B cell (primary cell): ENCODE measurements around the gene CMTR1. TPM values are rescaled to one million over a fixed set of nuclear protein-coding genes. Genes with fewer than 3 reads are reported as not detected.
A peak's percentile ranks its signal among the peaks of the same experiment; 100 is the strongest.

Experiments used
- ATAC-seq: fragments of 200-7000 bp; cut with Tn5 transposase; one replicate; pipeline ENCODE4 v1.10.0; 2021; ENCODE audit warnings: low read depth, mild to moderate bottlenecking, moderate number of reproducible peaks, moderate library complexity
- CTCF ChIA-PET: fragments of 350-600 bp; sonication (Branson Sonifier 250); formaldehyde crosslinking; loops from one replicate; lab custom pipeline; 2021; ENCODE audit warnings: antibody characterized with exemption, inconsistent platforms; lab: Charles Lee
- POLR2A ChIA-PET: fragments of 350-600 bp; sonication (Branson Sonifier 250); formaldehyde crosslinking; loops from one replicate; lab custom pipeline; 2021; ENCODE audit warnings: antibody characterized with exemption; lab: Charles Lee
- DNase-seq: peaks from one replicate; pipeline ENCODE4 v3.0.0; 2013
- H2AFZ ChIP-seq: 2 replicates; pipeline ENCODE4 v1.6.1; 2012; ENCODE audit warnings: mild to moderate bottlenecking, low read depth, low read length; ENCODE audit not compliant: insufficient read depth, poor library complexity, severe bottlenecking
- H3K27ac ChIP-seq, 2 donors: 1 replicate in 1 of 2; 2 replicates in 1 of 2; pipeline ENCODE4 v1.5.1; 2012 to 2013; ENCODE audit warnings: low read length in 2 of 2, mild to moderate bottlenecking in 2 of 2, moderate library complexity in 1 of 2
- H3K27me3 ChIP-seq, 4 experiments: fragments of 200-600 bp in 1 of 4; sonication (generic) in 1 of 4; replicated peaks in 1 of 4; 1 replicate in 2 of 4; 2 replicates in 2 of 4; pipeline versions ENCODE4 v1.6.1 to v1.7.0; 2013 to 2016; ENCODE audit warnings: low read length in 3 of 4, mild to moderate bottlenecking in 2 of 4, mixed read lengths in 1 of 4, moderate library complexity in 1 of 4; ENCODE audit not compliant: insufficient read depth in 4 of 4, control insufficient read depth in 3 of 4; ENCODE audit errors: control extremely low read depth in 1 of 4
- H3K36me3 ChIP-seq, 2 experiments: replicated peaks in 1 of 2; 1 replicate in 1 of 2; 2 replicates in 1 of 2; pipeline versions ENCODE4 v1.6.1 to v1.7.1; 2013; ENCODE audit warnings: low read length in 1 of 2; ENCODE audit not compliant: insufficient read depth in 2 of 2, control insufficient read depth in 1 of 2; ENCODE audit errors: control extremely low read depth in 1 of 2, extremely low read depth in 1 of 2
- H3K4me1 ChIP-seq, 2 donors: fragments of 200-600 bp in 1 of 2; sonication (generic) in 1 of 2; 1 replicate in 1 of 2; 2 replicates in 1 of 2; pipeline versions ENCODE4 v1.5.1 to v1.6.1; 2013 to 2017; ENCODE audit warnings: low read length in 2 of 2; ENCODE audit not compliant: control insufficient read depth in 2 of 2, insufficient read depth in 2 of 2
- H3K4me2 ChIP-seq: replicated peaks from 2 replicates; pipeline ENCODE3; 2012; ENCODE audit warnings: mild to moderate bottlenecking, low read depth, low read length; ENCODE audit not compliant: poor library complexity, severe bottlenecking
- H3K4me3 ChIP-seq, 5 experiments: fragments of 200-600 bp in 1 of 5; sonication (generic) in 1 of 5; 1 replicate in 3 of 5; 2 replicates in 2 of 5; pipeline versions ENCODE4 v1.5.1 to v1.7.0; 2011 to 2016; ENCODE audit warnings: low read length in 4 of 5, mild to moderate bottlenecking in 4 of 5, low read depth in 2 of 5, control low read depth in 1 of 5, moderate library complexity in 1 of 5; ENCODE audit not compliant: insufficient read depth in 1 of 5; ENCODE audit errors: control extremely low read depth in 1 of 5, extremely low read depth in 1 of 5
- H3K79me2 ChIP-seq: fragments of 200-600 bp; sonication (generic); one replicate; pipeline ENCODE4 v1.6.0; 2016; ENCODE audit warnings: low read length; ENCODE audit not compliant: control insufficient read depth, insufficient read depth
- H3K9ac ChIP-seq: fragments of 200-600 bp; sonication (generic); 2 replicates; pipeline ENCODE4 v1.6.1; 2017; ENCODE audit warnings: mild to moderate bottlenecking, low read length, moderate library complexity
- H3K9me3 ChIP-seq, 3 donors: one replicate each; pipeline versions ENCODE4 v1.6.1 to v1.7.1; 2013; ENCODE audit warnings: low read length in 2 of 3; ENCODE audit not compliant: control insufficient read depth in 2 of 3, insufficient read depth in 1 of 3; ENCODE audit errors: control extremely low read depth in 1 of 3
- H4K20me1 ChIP-seq: 2 replicates; pipeline ENCODE4 v1.6.0; 2012; ENCODE audit warnings: mild to moderate bottlenecking, low read length; ENCODE audit not compliant: insufficient read depth, control insufficient read depth, poor library complexity, severe bottlenecking
- H3K27ac Mint-ChIP-seq: one replicate; pipeline ENCODE4 v1.8.0; 2021; ENCODE audit warnings: mixed read lengths
- H3K27me3 Mint-ChIP-seq: one replicate; pipeline ENCODE4 v1.8.0; 2021; ENCODE audit warnings: mixed read lengths
- H3K4me1 Mint-ChIP-seq: one replicate; pipeline ENCODE4 v1.8.0; 2021; ENCODE audit warnings: mixed read lengths
- H3K4me3 Mint-ChIP-seq: one replicate; pipeline ENCODE4 v1.8.0; 2021; ENCODE audit warnings: mixed read lengths
- H3K9me3 Mint-ChIP-seq: one replicate; pipeline ENCODE4 v1.8.0; 2022; ENCODE audit warnings: mixed read lengths; ENCODE audit not compliant: insufficient read depth
- CTCF ChIP-seq: fragments of 200-600 bp; IDR thresholded peaks from one replicate; pipeline ENCODE4 v1.8.0; 2022; ENCODE audit warnings: antibody characterized with exemption, mild to moderate bottlenecking
- EZH2 ChIP-seq: IDR thresholded peaks from 2 replicates; pipeline ENCODE4 v1.6.1; 2012; ENCODE audit warnings: borderline replicate concordance, low read depth, mild to moderate bottlenecking, moderate library complexity, low read length; ENCODE audit not compliant: insufficient read depth, poor library complexity, severe bottlenecking
- WGBS: methylation state at CpG from one replicate; pipeline ENCODE4 v1.1.5; 2013; ENCODE audit warnings: missing lambda C conversion rate; ENCODE audit not compliant: insufficient coverage; 5-methylcytosine and 5-hydroxymethylcytosine counted together
- intact Hi-C: fragments of 100-400 bp; cut with micrococcal nuclease; formaldehyde crosslinking; loops from one replicate; pipeline ENCODE4 v1.10.0; 2022
- polyA plus RNA-seq: library from polyadenylated mRNA; depleted of rRNA; stranded (reverse); fragments of >200 nt; gene quantifications from 2 replicates; pipeline ENCODE4 v1.2.3, GENCODE V29; 2012
- total RNA-seq, 2 donors: library from RNA; stranded (reverse); fragments of 120-200 nt in 1 of 2; gene quantifications; 1 replicate in 1 of 2; 2 replicates in 1 of 2; pipeline versions ENCODE4 v1.2.3 to v1.2.4, GENCODE V29; 2013 to 2022

Gene CMTR1
- total and polyA plus RNA-seq, 2 donors (not counting 1 experiment from before 2014, with no cell fraction given): 46.0 to 82.9 TPM

GRCh38 chr6:37490536-37491170, 57.6 kb downstream of the CMTR1 start:
- H3K36me3 ChIP-seq: no peaks in the 10 kb centered on the region
- no peak for ATAC-seq
- H3K4me2 ChIP-seq: no peak overlapping the region
- H3K4me1 ChIP-seq: peaks cover 3 to 27% of the 10 kb centered on the region in 2 donors
- Mint-ChIP-seq H3K9me3 (no peaks in the 10 kb centered on the region), H3K4me3 (no peak overlapping the region), H3K4me1 (peaks cover 23% of the 10 kb centered on the region), H3K27me3 (no peaks in the 10 kb centered on the region), H3K27ac (peak overlapping the region; percentile 75)
- CTCF ChIA-PET: interaction anchor here (0.8 to 2.0 kb wide), 4 partner anchors 9 to 1080 kb away, joined by 3 to 9 read pairs (median 4); partner anchors contain the start of gene CCDC167
- peaks cover 42% of the 10 kb centered on the region for H3K79me2 ChIP-seq
- no peak overlapping the region for H2AFZ ChIP-seq
- no peak for TF ChIP-seq CTCF
- no peak for TF ChIP-seq EZH2
- no peak overlapping the region for H3K9ac ChIP-seq
- no peak overlapping the region for H3K4me3 ChIP-seq
- intact Hi-C loops: no loop called here
- no peaks in the 10 kb centered on the region for H3K27me3 ChIP-seq
- peak overlapping the region in 1 of 2 donors; percentile 60 for H3K27ac ChIP-seq
- no peaks in the 10 kb centered on the region for H4K20me1 ChIP-seq
- WGBS: 82% methylated on average over 8 of the region's 9 CpGs
- no peaks in the 10 kb centered on the region for H3K9me3 ChIP-seq
- DNase-seq: no peak
- POLR2A ChIA-PET: no interaction called here

GRCh38 chr6:37491171-37491829, 58.3 kb downstream of the CMTR1 start:
- 93% methylated on average over 11 of the region's 12 CpGs for WGBS
- no peak overlapping the region for H2AFZ ChIP-seq
- no peak overlapping the region for H3K4me2 ChIP-seq
- H3K36me3 ChIP-seq: no peaks in the 10 kb centered on the region
- no peak overlapping the region for H3K9ac ChIP-seq
- ChIA-PET CTCF (interaction anchor here (0.8 to 2.0 kb wide), 5 partner anchors 9 to 1080 kb away, joined by 3 to 9 read pairs (median 3); partner anchors contain the start of gene CCDC167), POLR2A (no interaction called here)
- peaks cover 45% of the 10 kb centered on the region for H3K79me2 ChIP-seq
- Mint-ChIP-seq H3K4me1 (peaks cover 24% of the 10 kb centered on the region), H3K27me3 (no peaks in the 10 kb centered on the region), H3K27ac (peak overlapping the region; percentile 26), H3K4me3 (no peak overlapping the region), H3K9me3 (no peaks in the 10 kb centered on the region)
- H3K9me3 ChIP-seq: no peaks in the 10 kb centered on the region
- TF ChIP-seq CTCF (no peak), EZH2 (no peak)
- no peak overlapping the region for H3K27ac ChIP-seq
- DNase-seq: no peak
- no peak overlapping the region for H3K4me3 ChIP-seq
- no peaks in the 10 kb centered on the region for H4K20me1 ChIP-seq
- no peak for ATAC-seq
- intact Hi-C loops: no loop called here
- H3K27me3 ChIP-seq: no peaks in the 10 kb centered on the region
- peaks cover 3 to 27% of the 10 kb centered on the region in 2 donors for H3K4me1 ChIP-seq
